ENCODE measurements around the gene SNED1.

The SNED1 gene

DNA sequence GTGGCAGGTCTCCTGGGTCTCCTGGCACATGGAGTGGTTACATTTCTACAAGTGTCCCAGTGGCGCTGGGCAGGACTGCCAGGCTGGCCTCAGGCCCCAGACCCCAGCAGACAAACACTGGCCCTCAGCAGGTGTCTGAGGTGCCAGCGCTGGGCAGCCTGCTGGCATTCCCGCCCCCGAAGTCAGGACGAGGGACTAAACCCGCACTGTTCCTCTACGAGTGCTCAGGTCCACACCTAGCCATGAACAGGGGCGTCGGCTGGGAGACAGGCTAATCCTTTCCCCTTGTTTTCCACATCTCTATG, 12.8 kb downstream of the SNED1 start:
- no peaks in the 10 kb centered on the region for H3K79me2 ChIP-seq (ENCODE audit: control insufficient read depth, low read length)

DNA sequence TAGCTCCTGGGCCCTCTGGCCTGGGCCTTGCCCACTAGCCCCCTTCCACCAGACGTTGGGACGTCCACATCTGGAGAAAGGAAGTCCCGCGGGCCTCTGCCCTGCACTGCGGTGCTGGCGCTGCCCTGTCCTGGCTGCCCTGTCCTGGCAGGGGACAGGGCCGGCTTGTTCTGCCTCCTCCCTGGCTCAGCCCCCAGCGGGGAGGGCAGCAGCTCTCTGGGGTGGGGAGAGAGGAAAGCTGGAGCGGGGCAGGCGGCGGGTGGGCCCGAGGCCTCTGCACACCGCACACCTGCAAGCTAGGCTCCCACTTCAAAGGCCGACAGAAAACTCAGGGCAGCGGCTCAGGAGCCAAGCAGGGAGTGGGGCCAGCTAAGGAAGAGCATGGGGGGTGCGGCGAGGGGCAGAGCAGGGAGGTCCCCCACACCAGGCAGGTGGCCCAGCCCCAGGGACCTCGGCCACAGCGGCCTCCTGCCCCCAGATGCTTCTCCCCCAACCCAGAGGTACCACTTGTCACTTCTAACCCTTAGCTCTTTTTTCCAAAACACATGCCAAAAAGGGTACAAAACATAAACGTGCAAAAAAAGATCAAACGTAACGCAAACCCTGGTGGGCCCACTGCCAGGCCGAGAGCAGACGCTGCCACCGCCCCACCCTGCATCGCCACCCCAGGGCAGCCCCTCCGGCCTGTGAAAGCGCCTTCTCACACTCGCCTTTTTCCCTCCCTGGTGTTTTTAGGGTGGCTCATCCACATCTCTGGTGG, 13.5 kb downstream of the SNED1 start:
- H3K4me2 ChIP-seq (ENCODE audit: low read length), result no peak overlapping the region
- H3K79me2 ChIP-seq (ENCODE audit: control insufficient read depth, low read length), result no peaks in the 10 kb centered on the region
- no peaks in the 10 kb centered on the region for H3K27me3 ChIP-seq (ENCODE audit: control insufficient read depth, low read length)
- H3F3A ChIP-seq (ENCODE audit: control insufficient read depth, insufficient read depth), result no peaks in the 10 kb centered on the region
- H3K4me3 ChIP-seq (ENCODE audit: low read length), result no peak overlapping the region
- no peaks in the 10 kb centered on the region for H4K20me1 ChIP-seq (ENCODE audit: control insufficient read depth, insufficient read depth, low read depth, low read length)
- no peak overlapping the region for H3K27ac ChIP-seq (ENCODE audit: low read depth, low read length)
- no peaks in the 10 kb centered on the region for H3K4me1 ChIP-seq (ENCODE audit: control insufficient read depth, low read length)
- H3K9me2 ChIP-seq (replicated peaks; ENCODE audit: control insufficient read depth, low read length), result no peaks in the 10 kb centered on the region
- no peaks in the 10 kb centered on the region for H3K9me3 ChIP-seq (ENCODE audit: control insufficient read depth, insufficient read depth, low read length)
- no peaks in the 10 kb centered on the region for H3K36me3 ChIP-seq (ENCODE audit: control insufficient read depth, low read length)
- TF ChIP-seq CTCF (IDR thresholded peaks at IDR 0.05; ENCODE audit: low read depth, low read length, poor library complexity, severe bottlenecking), result no peak
- TF ChIP-seq EZH2phosphoT487 (IDR thresholded peaks at IDR 0.05; ENCODE audit: borderline replicate concordance, low read length), result no peak

More for the DNA sequence above, 12.8 kb downstream of the SNED1 start:
- Histone ChIP-seq H3K36me3 (ENCODE audit: control insufficient read depth, low read length) (no peaks in the 10 kb centered on the region), H3F3A (ENCODE audit: control insufficient read depth, insufficient read depth) (no peaks in the 10 kb centered on the region), H3K4me2 (ENCODE audit: low read length) (no peak overlapping the region), H3K27me3 (ENCODE audit: control insufficient read depth, low read length) (no peaks in the 10 kb centered on the region), H3K4me3 (ENCODE audit: low read length) (no peak overlapping the region), H3K9me3 (ENCODE audit: control insufficient read depth, insufficient read depth, low read length) (no peaks in the 10 kb centered on the region), H3K4me1 (ENCODE audit: control insufficient read depth, low read length) (no peaks in the 10 kb centered on the region), H4K20me1 (ENCODE audit: control insufficient read depth, insufficient read depth, low read depth, low read length) (no peaks in the 10 kb centered on the region), H3K27ac (ENCODE audit: low read depth, low read length) (no peak overlapping the region), H3K9me2 (replicated peaks; ENCODE audit: control insufficient read depth, low read length) (no peaks in the 10 kb centered on the region)
- TF ChIP-seq CTCF (IDR thresholded peaks at IDR 0.05; ENCODE audit: low read depth, low read length, poor library complexity, severe bottlenecking) (no peak), EZH2phosphoT487 (IDR thresholded peaks at IDR 0.05; ENCODE audit: borderline replicate concordance, low read length) (no peak)

GRCh38 chr2:241014224-241014623, 15.8 kb downstream of the SNED1 start:
- Histone ChIP-seq H3K9me3 (ENCODE audit: control insufficient read depth, insufficient read depth, low read length) (no peaks in the 10 kb centered on the region), H3K27me3 (ENCODE audit: control insufficient read depth, low read length) (no peaks in the 10 kb centered on the region), H3K36me3 (ENCODE audit: control insufficient read depth, low read length) (no peaks in the 10 kb centered on the region), H3K9me2 (replicated peaks; ENCODE audit: control insufficient read depth, low read length) (no peaks in the 10 kb centered on the region), H3K4me2 (ENCODE audit: low read length) (no peak overlapping the region), H4K20me1 (ENCODE audit: control insufficient read depth, insufficient read depth, low read depth, low read length) (no peaks in the 10 kb centered on the region), H3F3A (ENCODE audit: control insufficient read depth, insufficient read depth) (no peaks in the 10 kb centered on the region), H3K4me3 (ENCODE audit: low read length) (no peak overlapping the region), H3K4me1 (ENCODE audit: control insufficient read depth, low read length) (no peaks in the 10 kb centered on the region), H3K79me2 (ENCODE audit: control insufficient read depth, low read length) (no peaks in the 10 kb centered on the region), H3K27ac (ENCODE audit: low read depth, low read length) (no peak overlapping the region)
- no peak for TF ChIP-seq EZH2phosphoT487 (IDR thresholded peaks at IDR 0.05; ENCODE audit: borderline replicate concordance, low read length)
- no peak for TF ChIP-seq CTCF (IDR thresholded peaks at IDR 0.05; ENCODE audit: low read depth, low read length, poor library complexity, severe bottlenecking)

Data from DOHH2 (cell line).